Keratinocyte (primary cell): Measurements from ENCODE around the gene NUDT1. TPM values are rescaled to one million over a fixed set of nuclear protein-coding genes. Genes with fewer than 3 reads are reported as not detected.

Experiments
- DNase-seq: peaks from one replicate; pipeline ENCODE4 v3.0.0-alpha.2; 2011; ENCODE audit warnings: low read depth, missing footprints, low spot score
- FAIRE-seq: peaks from 2 replicates; lab custom pipeline; 2011; peaks lifted over from hg19 to GRCh38; lab: Jason Lieb, UNC
- H2AFZ ChIP-seq: 2 replicates; pipeline ENCODE4 v1.6.0; 2012; ENCODE audit warnings: low read length, control low read depth, inconsistent platforms; ENCODE audit not compliant: control insufficient read depth
- H3K27ac ChIP-seq: 2 replicates; pipeline ENCODE4 v1.5.1; 2011; ENCODE audit warnings: low read length; ENCODE audit not compliant: control insufficient read depth, insufficient read depth
- H3K27me3 ChIP-seq: 3 replicates; pipeline ENCODE4 v1.6.0; 2011; ENCODE audit warnings: low read length; ENCODE audit not compliant: control insufficient read depth, insufficient read depth; ENCODE audit errors: extremely low read depth
- H3K36me3 ChIP-seq, 2 experiments: 2 replicates in 1 of 2; 3 replicates in 1 of 2; pipeline ENCODE4 v1.5.1; 2011; ENCODE audit warnings: low read length in 2 of 2, mild to moderate bottlenecking in 1 of 2; ENCODE audit not compliant: control insufficient read depth in 2 of 2, insufficient read depth in 2 of 2; ENCODE audit errors: extremely low read depth in 1 of 2
- H3K4me1 ChIP-seq: 3 replicates; pipeline ENCODE4 v1.5.1; 2011; ENCODE audit warnings: low read length; ENCODE audit not compliant: control insufficient read depth, insufficient read depth; ENCODE audit errors: extremely low read depth
- H3K4me2 ChIP-seq: 3 replicates; pipeline ENCODE4 v1.6.0; 2011; ENCODE audit warnings: low read depth, low read length; ENCODE audit not compliant: control insufficient read depth, insufficient read depth; ENCODE audit errors: extremely low read depth
- H3K4me3 ChIP-seq, 3 experiments: fragments of 200-600 bp in 1 of 3; sonication (generic) in 1 of 3; 2 replicates in 2 of 3; 3 replicates in 1 of 3; pipeline ENCODE4 v1.5.1; 2011 to 2016; ENCODE audit warnings: low read length in 3 of 3, mild to moderate bottlenecking in 3 of 3, control low read depth in 2 of 3, inconsistent platforms in 1 of 3, low read depth in 1 of 3, mixed read lengths in 1 of 3, mixed run types in 1 of 3, moderate library complexity in 1 of 3; ENCODE audit not compliant: control insufficient read depth in 2 of 3, insufficient read depth in 2 of 3; ENCODE audit errors: extremely low read depth in 1 of 3
- H3K79me2 ChIP-seq: 2 replicates; pipeline ENCODE4 v1.6.0; 2012; ENCODE audit warnings: low read length; ENCODE audit not compliant: control insufficient read depth, insufficient read depth
- H3K9ac ChIP-seq: 3 replicates; pipeline ENCODE4 v1.6.0; 2011; ENCODE audit warnings: low read length; ENCODE audit not compliant: control insufficient read depth, insufficient read depth; ENCODE audit errors: extremely low read depth
- H3K9me1 ChIP-seq: 3 replicates; pipeline ENCODE4 v1.6.0; 2011; ENCODE audit warnings: low read length; ENCODE audit not compliant: control insufficient read depth, insufficient read depth; ENCODE audit errors: extremely low read depth
- H3K9me3 ChIP-seq: 2 replicates; pipeline ENCODE4 v1.5.1; 2012; ENCODE audit warnings: low read depth, low read length; ENCODE audit not compliant: control insufficient read depth
- H4K20me1 ChIP-seq: 3 replicates; pipeline ENCODE4 v1.6.0; 2011; ENCODE audit warnings: low read length; ENCODE audit not compliant: control insufficient read depth, insufficient read depth; ENCODE audit errors: extremely low read depth
- EZH2 ChIP-seq: IDR thresholded peaks from one replicate; pipeline ENCODE4 v1.6.1; 2012; ENCODE audit warnings: inconsistent platforms, mild to moderate bottlenecking, low read length, moderate library complexity
- dilution Hi-C: fragments of 300-500 bp; cut with MboI; formaldehyde crosslinking; loops from one replicate; pipeline ENCODE4 v1.7.0; 2020; ENCODE audit warnings: low sequenced_read_pairs; ENCODE audit not compliant: extremely low pct_ligation_motif_present
- polyA plus RNA-seq, 5 experiments: library from polyadenylated mRNA; depleted of rRNA in 3 of 5; stranded (reverse) in 3 of 5; stranded (forward) in 1 of 5; unstranded in 1 of 5; fragments of >200 nt; gene quantifications; 1 replicate in 1 of 5; 2 replicates in 3 of 5; 3 replicates in 1 of 5; pipeline versions ENCODE4 v1.2.1 to v1.2.3, GENCODE V29; 2011 to 2012; ENCODE audit warnings: missing spikeins in 2 of 5, low read depth in 1 of 5, low replicate concordance in 1 of 5
- TF ChIP-seq, protein P1 (sequence below), 3 experiments: IDR thresholded peaks in 1 of 3; conservative IDR thresholded peaks in 1 of 3; optimal IDR thresholded peaks in 1 of 3; 2 replicates in 2 of 3; 3 replicates in 1 of 3; pipeline versions ENCODE3 to v1.5.1; 2011; ENCODE audit warnings: low read length in 3 of 3, mild to moderate bottlenecking in 3 of 3, moderate library complexity in 2 of 3, control low read depth in 1 of 3, inconsistent platforms in 1 of 3; ENCODE audit not compliant: insufficient read depth in 2 of 3; ENCODE audit errors: extremely low read depth in 1 of 3

The NUDT1 gene
- polyA plus RNA-seq, 1 donor (not counting 4 experiments of a cell fraction or from before 2014, with no cell fraction given): 21.9 TPM

DNA sequence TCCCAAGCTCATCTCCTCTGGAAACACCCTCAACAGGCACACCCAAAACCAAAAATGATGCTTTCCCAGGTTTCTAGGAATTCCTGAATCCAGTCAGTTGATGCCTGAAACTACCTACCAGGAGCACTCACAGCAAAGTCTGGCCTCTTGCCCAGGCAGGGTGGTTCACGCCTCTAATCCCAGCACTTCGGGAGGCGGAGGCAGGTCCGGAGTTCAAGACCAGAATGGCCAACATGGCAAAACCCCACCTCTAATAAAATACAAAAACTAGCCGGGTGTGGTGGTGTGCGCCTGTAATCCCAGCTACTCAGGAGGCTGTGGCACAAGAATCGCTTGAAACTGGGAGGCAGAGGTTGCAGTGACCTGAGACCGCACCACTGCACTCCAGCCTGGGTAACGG lies 11.1 kb upstream of the NUDT1 start:
- peaks cover 12% of the 10 kb centered on the region for H3K4me1 ChIP-seq
- no peak overlapping the region for H3K9ac ChIP-seq
- no peaks in the 10 kb centered on the region for H3K9me1 ChIP-seq
- H3K4me2 ChIP-seq: no peak overlapping the region
- H3K79me2 ChIP-seq: peaks cover 40% of the 10 kb centered on the region
- dilution Hi-C loops: no loop called here
- no peak overlapping the region for H3K4me3 ChIP-seq
- H4K20me1 ChIP-seq: peaks cover under 1% of the 10 kb centered on the region
- no peaks in the 10 kb centered on the region for H3K9me3 ChIP-seq
- H3K36me3 ChIP-seq: peaks cover 18 to 21% of the 10 kb centered on the region in 2 experiments
- H3K27ac ChIP-seq: no peak overlapping the region
- no peak overlapping the region for H2AFZ ChIP-seq
- TF ChIP-seq, protein P1, sequence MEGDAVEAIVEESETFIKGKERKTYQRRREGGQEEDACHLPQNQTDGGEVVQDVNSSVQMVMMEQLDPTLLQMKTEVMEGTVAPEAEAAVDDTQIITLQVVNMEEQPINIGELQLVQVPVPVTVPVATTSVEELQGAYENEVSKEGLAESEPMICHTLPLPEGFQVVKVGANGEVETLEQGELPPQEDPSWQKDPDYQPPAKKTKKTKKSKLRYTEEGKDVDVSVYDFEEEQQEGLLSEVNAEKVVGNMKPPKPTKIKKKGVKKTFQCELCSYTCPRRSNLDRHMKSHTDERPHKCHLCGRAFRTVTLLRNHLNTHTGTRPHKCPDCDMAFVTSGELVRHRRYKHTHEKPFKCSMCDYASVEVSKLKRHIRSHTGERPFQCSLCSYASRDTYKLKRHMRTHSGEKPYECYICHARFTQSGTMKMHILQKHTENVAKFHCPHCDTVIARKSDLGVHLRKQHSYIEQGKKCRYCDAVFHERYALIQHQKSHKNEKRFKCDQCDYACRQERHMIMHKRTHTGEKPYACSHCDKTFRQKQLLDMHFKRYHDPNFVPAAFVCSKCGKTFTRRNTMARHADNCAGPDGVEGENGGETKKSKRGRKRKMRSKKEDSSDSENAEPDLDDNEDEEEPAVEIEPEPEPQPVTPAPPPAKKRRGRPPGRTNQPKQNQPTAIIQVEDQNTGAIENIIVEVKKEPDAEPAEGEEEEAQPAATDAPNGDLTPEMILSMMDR (optimal IDR thresholded peaks at IDR 0.05 in 1 of 3, IDR thresholded peaks at IDR 0.05 in 1 of 3, conservative IDR thresholded peaks at IDR 0.05 in 1 of 3; ENCODE audit: extremely low read depth in 1 of 3, insufficient read depth in 2 of 3, low read length in 3 of 3): no peak
- TF ChIP-seq EZH2: no peak
- DNase-seq (no peak), FAIRE-seq (no peak)
- no peaks in the 10 kb centered on the region for H3K27me3 ChIP-seq

DNA sequence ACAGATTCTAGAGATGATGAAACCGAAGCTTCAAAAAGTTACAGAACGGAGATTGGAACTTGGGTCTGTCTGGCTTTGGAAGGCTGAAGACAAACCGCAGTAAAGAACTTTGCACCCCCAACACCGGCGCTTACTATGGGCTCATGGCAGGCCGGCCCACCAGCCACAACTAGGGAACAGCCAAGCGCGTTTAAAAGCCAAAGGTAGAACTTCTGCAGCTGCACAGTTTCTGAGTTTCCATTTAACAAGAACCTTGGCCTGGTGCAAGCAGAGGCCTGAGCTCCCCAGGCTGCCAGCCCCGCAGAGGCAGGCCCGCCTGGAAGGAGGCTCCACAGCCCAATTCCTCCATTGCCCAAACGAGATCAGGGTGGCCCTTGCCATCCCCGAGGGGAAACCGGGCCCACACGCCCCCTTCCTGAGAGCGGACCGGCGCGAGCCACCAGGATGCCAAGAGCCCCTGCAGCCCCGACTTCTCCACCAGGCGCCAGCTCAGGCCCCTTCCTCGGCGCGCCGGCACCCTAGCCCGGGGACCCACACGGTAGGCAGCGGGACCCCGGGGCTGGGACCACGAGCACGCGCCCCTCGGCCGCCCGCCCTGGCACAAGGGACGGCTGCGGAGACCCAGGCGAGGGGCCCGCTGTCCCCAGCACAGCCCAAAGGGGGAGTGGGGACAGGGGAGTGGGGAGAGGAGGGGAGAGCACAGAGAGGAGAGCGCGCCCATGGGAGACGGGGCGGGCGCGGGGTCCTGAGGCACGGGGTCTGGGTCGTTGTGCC lies 9.8 kb upstream of the NUDT1 start:
- DNase-seq (no peak), FAIRE-seq (no peak)
- H4K20me1 ChIP-seq: no peaks in the 10 kb centered on the region
- H3K27me3 ChIP-seq: no peaks in the 10 kb centered on the region
- H3K36me3 ChIP-seq: peaks cover 12 to 24% of the 10 kb centered on the region in 2 experiments
- TF ChIP-seq EZH2: no peak
- TF ChIP-seq, protein P1 (optimal IDR thresholded peaks at IDR 0.05 in 1 of 3, IDR thresholded peaks at IDR 0.05 in 1 of 3, conservative IDR thresholded peaks at IDR 0.05 in 1 of 3; ENCODE audit: extremely low read depth in 1 of 3, insufficient read depth in 2 of 3, low read length in 3 of 3): no peak
- H3K79me2 ChIP-seq: peaks cover 42% of the 10 kb centered on the region
- dilution Hi-C loops: no loop called here
- H3K4me2 ChIP-seq: peak overlapping the region; percentile 95
- peak overlapping the region; percentile 85 for H3K9ac ChIP-seq
- H3K9me3 ChIP-seq: no peaks in the 10 kb centered on the region
- peak overlapping the region; percentile 28 for H2AFZ ChIP-seq
- no peaks in the 10 kb centered on the region for H3K9me1 ChIP-seq
- H3K4me3 ChIP-seq: peak overlapping the region; percentile 84 to 91 (median 85)
- peaks cover 12% of the 10 kb centered on the region for H3K4me1 ChIP-seq
- H3K27ac ChIP-seq: peak overlapping the region; percentile 63
